IMR-90 (cell line): ENCODE data around the gene CCDC74B. TPM values are rescaled to one million over a fixed set of nuclear protein-coding genes. Genes with fewer than 3 reads are reported as not detected.
"Not testable (repeated sequence)": the region's sequence is repeated elsewhere in the genome, so short reads cannot be mapped to it uniquely, and the experiment has no call there.

Experiments
- ATAC-seq: fragments of 200-7000 bp; cut with Tn5 transposase; 2 replicates; pipeline ENCODE4 v1.9.1; 2020; ENCODE audit warnings: low read depth, mild to moderate bottlenecking, moderate library complexity
- BruUV-seq: library from RNA; stranded (reverse); fragments of 400-500 nt; replicated peaks from 2 replicates; lab custom pipeline; 2021; lab: Mats Ljungman, UMichigan
- CTCF ChIA-PET: fragments of 300-600 bp; formaldehyde crosslinking; extraction: SDS; loops from one replicate; lab custom pipeline; 2021; ENCODE audit warnings: antibody characterized with exemption; lab: Yijun Ruan, JAX
- POLR2A ChIA-PET: fragments of 300-600 bp; sonication (Branson Sonifier 250); formaldehyde crosslinking; loops from one replicate; lab custom pipeline; 2022; ENCODE audit warnings: antibody characterized with exemption; ENCODE audit not compliant: unreplicated experiment; lab: Charles Lee
- DNase-seq: peaks from one replicate; pipeline ENCODE4 v3.0.0; 2013
- H2AFZ ChIP-seq: replicated peaks from 2 replicates; pipeline ENCODE3; 2013; ENCODE audit warnings: low read length, mild to moderate bottlenecking; ENCODE audit not compliant: poor library complexity
- H2AK5ac ChIP-seq: 2 replicates; pipeline ENCODE4 v1.6.1; 2013; ENCODE audit warnings: low read depth, low read length, inconsistent platforms
- H2AK9ac ChIP-seq: replicated peaks from 2 replicates; pipeline ENCODE3; 2013; ENCODE audit warnings: mild to moderate bottlenecking, low read depth, low read length, moderate library complexity; ENCODE audit not compliant: poor library complexity
- H2BK120ac ChIP-seq: 2 replicates; pipeline ENCODE4 v1.6.1; 2013; ENCODE audit warnings: low read depth, low read length, inconsistent platforms
- H2BK15ac ChIP-seq: 3 replicates; pipeline ENCODE4 v1.6.1; 2013; ENCODE audit warnings: low read depth, low read length, inconsistent platforms
- H2BK20ac ChIP-seq: 2 replicates; pipeline ENCODE4 v1.6.1; 2013; ENCODE audit warnings: low read depth, mild to moderate bottlenecking, inconsistent platforms, low read length, moderate library complexity
- H2BK5ac ChIP-seq: 2 replicates; pipeline ENCODE4 v1.6.1; 2013; ENCODE audit warnings: mild to moderate bottlenecking, low read depth, low read length, inconsistent platforms; ENCODE audit not compliant: poor library complexity, severe bottlenecking
- H3K14ac ChIP-seq: replicated peaks from 2 replicates; pipeline ENCODE4 v1.6.1; 2013; ENCODE audit warnings: low read depth, low read length, inconsistent platforms
- H3K18ac ChIP-seq: 2 replicates; pipeline ENCODE4 v1.6.1; 2013; ENCODE audit warnings: low read depth, low read length, control low read depth
- H3K23ac ChIP-seq: 2 replicates; pipeline ENCODE4 v1.6.1; 2013; ENCODE audit warnings: low read depth, low read length, inconsistent platforms
- H3K27ac ChIP-seq: 2 replicates; pipeline ENCODE4 v1.5.1; 2013; ENCODE audit warnings: mild to moderate bottlenecking, control low read depth, low read length; ENCODE audit not compliant: insufficient read depth
- H3K27me3 ChIP-seq: 2 replicates; pipeline ENCODE4 v1.6.1; 2013; ENCODE audit warnings: low read length; ENCODE audit not compliant: control insufficient read depth, insufficient read depth
- H3K36me3 ChIP-seq: 2 replicates; pipeline ENCODE4 v1.6.1; 2013; ENCODE audit warnings: low read length, mixed read lengths; ENCODE audit not compliant: control insufficient read depth, insufficient read depth
- H3K4ac ChIP-seq: 2 replicates; pipeline ENCODE4 v1.6.1; 2013; ENCODE audit warnings: low read depth, low read length, inconsistent platforms
- H3K4me1 ChIP-seq: 2 replicates; pipeline ENCODE4 v1.6.1; 2013; ENCODE audit warnings: low read length, mixed read lengths; ENCODE audit not compliant: control insufficient read depth, insufficient read depth
- H3K4me2 ChIP-seq: 2 replicates; pipeline ENCODE4 v1.6.1; 2013; ENCODE audit warnings: low read depth, mild to moderate bottlenecking, control low read depth, low read length, moderate library complexity
- H3K4me3 ChIP-seq: 2 replicates; pipeline ENCODE4 v1.5.1; 2013; ENCODE audit warnings: low read depth, mild to moderate bottlenecking, control low read depth, low read length, moderate library complexity; ENCODE audit not compliant: insufficient read depth
- H3K56ac ChIP-seq: 2 replicates; pipeline ENCODE4 v1.6.1; 2013; ENCODE audit warnings: low read length, inconsistent platforms; ENCODE audit not compliant: insufficient read depth; ENCODE audit errors: extremely low read depth
- H3K79me1 ChIP-seq, 2 experiments: 2 replicates each; pipeline ENCODE4 v1.6.1; 2013; ENCODE audit warnings: low read length in 2 of 2, inconsistent platforms in 1 of 2, low read depth in 1 of 2
- H3K9ac ChIP-seq: 2 replicates; pipeline ENCODE4 v1.6.1; 2013; ENCODE audit warnings: low read depth, low read length, control low read depth
- H3K9me1 ChIP-seq: 2 replicates; pipeline ENCODE4 v1.6.1; 2013; ENCODE audit warnings: low read length, inconsistent platforms; ENCODE audit not compliant: insufficient read depth
- H3K9me3 ChIP-seq: 2 replicates; pipeline ENCODE4 v1.6.1; 2013; ENCODE audit warnings: low read length; ENCODE audit not compliant: control insufficient read depth, insufficient read depth
- H4K20me1 ChIP-seq: 2 replicates; pipeline ENCODE4 v1.6.1; 2013; ENCODE audit warnings: low read length, inconsistent platforms; ENCODE audit not compliant: insufficient read depth
- H4K5ac ChIP-seq: 2 replicates; pipeline ENCODE4 v1.6.1; 2013; ENCODE audit warnings: mild to moderate bottlenecking, low read depth, low read length, control low read depth
- H4K8ac ChIP-seq, 2 experiments: 2 replicates each; pipeline ENCODE4 v1.6.1; 2013; ENCODE audit warnings: low read depth in 2 of 2, low read length in 2 of 2, control low read depth in 1 of 2, inconsistent platforms in 1 of 2
- H4K91ac ChIP-seq: 2 replicates; pipeline ENCODE4 v1.6.1; 2013; ENCODE audit warnings: low read depth, low read length, inconsistent platforms; ENCODE audit not compliant: insufficient read depth
- WGBS, 2 experiments: methylation state at CpG; one replicate each; pipeline versions ENCODE4 v1.1.5 to v1.1.7; 2013; ENCODE audit warnings: missing lambda C conversion rate in 2 of 2; ENCODE audit not compliant: insufficient read length in 1 of 2; ENCODE audit errors: extremely low coverage in 2 of 2; 5-methylcytosine and 5-hydroxymethylcytosine counted together
- dilution Hi-C: fragments of 300-500 bp; cut with HindIII; formaldehyde crosslinking; loops from one replicate; pipeline ENCODE4 v1.14.3; 2018; ENCODE audit warnings: low sequenced_read_pairs; ENCODE audit not compliant: unreplicated experiment
- in situ Hi-C: fragments of 300-500 bp; cut with MboI; formaldehyde crosslinking; loops from 3 replicates; pipeline ENCODE4 v1.14.3; 2019; ENCODE audit warnings: low sequenced_read_pairs, inconsistent platforms, mixed read lengths
- intact Hi-C: fragments of 100-400 bp; cut with micrococcal nuclease; formaldehyde crosslinking; loops from 2 replicates; pipeline ENCODE4 v1.10.0; 2022
- polyA plus RNA-seq, 3 experiments: library from polyadenylated mRNA; depleted of rRNA; stranded (reverse); fragments of >200 nt; gene quantifications; 2 replicates each; pipeline ENCODE4 v1.2.3, GENCODE V29; 2012; ENCODE audit warnings: low replicate concordance in 1 of 3
- total RNA-seq: library from RNA; depleted of rRNA; stranded (reverse); fragments of >200 nt; gene quantifications from 2 replicates; pipeline ENCODE4 v1.2.3, GENCODE V29; 2012

CCDC74B gene
- total and polyA plus RNA-seq, 2 of the 4 experiments (the other 2 are of a cell fraction): 3.9 to 8.4 TPM

GRCh38 chr2:130180404-130181324 is 35.8 kb upstream of the CCDC74B start:
- in situ Hi-C loops (loop anchor here (5.0 kb wide), 1 partner anchor 152 kb away; no protein-coding TSS in a partner anchor), intact Hi-C loops (loop anchor here (1.0 kb wide), 1 partner anchor 152 kb away; no protein-coding TSS in a partner anchor)
- Histone ChIP-seq H2AFZ (peak overlapping the region; percentile 100), H3K4me3 (peak overlapping the region; percentile 99), H3K27ac (peak overlapping the region; percentile 75), H3K9ac (peak overlapping the region; percentile 94), H2AK5ac (peak overlapping the region; percentile 91; the same call in 1 of the 2 replicates), H3K4ac (peak overlapping the region; percentile 92), H4K5ac (peak overlapping the region; percentile 98), H2AK9ac (peak overlapping the region; percentile 87), H4K8ac (peak overlapping the region; percentile 41 to 90; a peak in 3 of 4 replicates), H3K79me1 (peaks cover 5 to 26% of the 10 kb centered on the region in 2 experiments), H2BK5ac (peak overlapping the region; percentile 21), H4K91ac (peak overlapping the region; percentile 93), H3K4me2 (peak overlapping the region; percentile 88), H3K23ac (peak overlapping the region; percentile 64; the same call in 1 of the 2 replicates)
- H3K36me3 ChIP-seq, BruUV-seq, dilution Hi-C loops, H3K4me1 ChIP-seq, H3K27me3 ChIP-seq, H3K9me3 ChIP-seq, H4K20me1 ChIP-seq, H3K56ac ChIP-seq, H2BK20ac ChIP-seq, ATAC-seq, H2BK120ac ChIP-seq, H3K9me1 ChIP-seq, H3K18ac ChIP-seq, H2BK15ac ChIP-seq, H3K14ac ChIP-seq, DNase-seq: not testable (repeated sequence)
- WGBS, 2 experiments: 15% methylated on average over 14 of the region's 38 CpGs; no CpG with 5 or more reads in 1 of the 2 experiments
- ChIA-PET CTCF (interaction anchor here (0.6 to 0.8 kb wide), 2 partner anchors 15 to 150 kb away, joined by 3 to 4 read pairs; no protein-coding TSS in a partner anchor), POLR2A (interaction anchor here (0.6 kb wide), 1 partner anchor 70 kb away, joined by 3 read pairs; no protein-coding TSS in a partner anchor)

DNA sequence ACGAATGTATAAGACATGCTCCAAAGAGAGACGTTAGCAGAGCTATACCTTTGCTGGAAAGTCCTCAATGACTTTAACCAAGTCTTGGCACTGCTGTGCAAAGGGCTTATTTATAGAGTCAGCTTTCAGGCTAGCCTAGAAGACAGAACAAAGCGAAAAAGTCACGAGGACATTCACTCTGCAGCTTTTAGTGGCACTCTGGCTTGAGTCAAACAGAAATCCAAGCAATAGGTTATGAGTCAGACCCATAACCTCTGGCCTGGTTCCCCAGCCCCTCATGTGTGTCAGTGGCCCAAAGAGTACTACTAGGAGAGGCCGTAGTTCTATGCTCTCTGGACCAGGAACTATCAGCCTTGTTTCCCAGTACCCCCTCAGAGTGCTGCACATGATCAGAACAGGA is 30.0 kb upstream of the CCDC74B start:
- in situ Hi-C loops: loop anchor here (25.0 kb wide), 1 partner anchor 1337 kb away; no protein-coding TSS in a partner anchor
- H2AK5ac ChIP-seq, dilution Hi-C loops, H3K18ac ChIP-seq, H3K9ac ChIP-seq, H2AK9ac ChIP-seq, CTCF ChIA-PET, H2AFZ ChIP-seq, H3K9me1 ChIP-seq, H3K27ac ChIP-seq, H2BK120ac ChIP-seq, H3K4ac ChIP-seq, H4K91ac ChIP-seq, H3K9me3 ChIP-seq, H3K23ac ChIP-seq, H2BK5ac ChIP-seq, H3K4me1 ChIP-seq, DNase-seq, H4K8ac ChIP-seq, H2BK20ac ChIP-seq, H2BK15ac ChIP-seq, BruUV-seq, H3K14ac ChIP-seq, H3K4me2 ChIP-seq, H3K27me3 ChIP-seq, H3K4me3 ChIP-seq, H3K56ac ChIP-seq, intact Hi-C loops, H4K5ac ChIP-seq, POLR2A ChIA-PET, H4K20me1 ChIP-seq: not testable (repeated sequence)
- ATAC-seq: peak; percentile 32; the same call in 1 of the 2 replicates
- H3K79me1 ChIP-seq: peaks cover 6 to 15% of the 10 kb centered on the region in 2 experiments; a peak in 3 of 4 replicates
- peaks cover 27% of the 10 kb centered on the region for H3K36me3 ChIP-seq
- 90% methylated on average over 2 of the region's 5 CpGs; no CpG with 5 or more reads in 1 of the 2 experiments for WGBS, 2 experiments
